Measurements from ENCODE around the gene KLF14.

Gene KLF14

GRCh38 chr7:130741331-130741995 is 7.5 kb upstream of the KLF14 start:
- H3K36me3 ChIP-seq (ENCODE audit: insufficient read depth, low read length) = no peaks in the 10 kb centered on the region
- no peaks in the 10 kb centered on the region for H3K4me1 ChIP-seq (ENCODE audit: control insufficient read depth, insufficient read depth, low read length)
- H3K9me3 ChIP-seq (replicated peaks; ENCODE audit: low read length) = no peaks in the 10 kb centered on the region
- H3K27me3 ChIP-seq (ENCODE audit: control insufficient read depth, insufficient read depth, low read length) = peaks cover 96% of the 10 kb centered on the region
- H3K4me2 ChIP-seq (ENCODE audit: low read length) = no peak overlapping the region
- no peak overlapping the region for H3K4me3 ChIP-seq (ENCODE audit: low read length)
- no peak overlapping the region for H3K9ac ChIP-seq (ENCODE audit: low read depth, low read length)

- no peaks in the 10 kb centered on the region for H3K9me3 ChIP-seq (replicated peaks; ENCODE audit: low read length)
- H3K4me2 ChIP-seq (ENCODE audit: low read length) = no peak overlapping the region
- no peaks in the 10 kb centered on the region for H3K36me3 ChIP-seq (ENCODE audit: insufficient read depth, low read length)
- H3K4me1 ChIP-seq (ENCODE audit: control insufficient read depth, insufficient read depth, low read length) = no peaks in the 10 kb centered on the region
- no peak overlapping the region for H3K9ac ChIP-seq (ENCODE audit: low read depth, low read length)
- no peak overlapping the region for H3K4me3 ChIP-seq (ENCODE audit: low read length)
- peaks cover 97% of the 10 kb centered on the region for H3K27me3 ChIP-seq (ENCODE audit: control insufficient read depth, insufficient read depth, low read length)
Observed at GRCh38 chr7:130740606-130741005, 6.6 kb upstream of the KLF14 start.

GRCh38 chr7:130736298-130736900 is 2.4 kb upstream of the KLF14 start:
- Histone ChIP-seq H3K9ac (ENCODE audit: low read depth, low read length) (no peak overlapping the region), H3K27me3 (ENCODE audit: control insufficient read depth, insufficient read depth, low read length) (peaks cover 92% of the 10 kb centered on the region), H3K4me3 (ENCODE audit: low read length) (no peak overlapping the region), H3K4me2 (ENCODE audit: low read length) (no peak overlapping the region), H3K4me1 (ENCODE audit: control insufficient read depth, insufficient read depth, low read length) (no peaks in the 10 kb centered on the region), H3K36me3 (ENCODE audit: insufficient read depth, low read length) (no peaks in the 10 kb centered on the region), H3K9me3 (replicated peaks; ENCODE audit: low read length) (peaks cover 17% of the 10 kb centered on the region)

GRCh38 chr7:130734815-130735716 is 1.1 kb upstream of the KLF14 start:
- no peaks in the 10 kb centered on the region for H3K4me1 ChIP-seq (ENCODE audit: control insufficient read depth, insufficient read depth, low read length)
- no peaks in the 10 kb centered on the region for H3K36me3 ChIP-seq (ENCODE audit: insufficient read depth, low read length)
- H3K4me2 ChIP-seq (ENCODE audit: low read length) = peak overlapping the region; percentile 88
- peaks cover 91% of the 10 kb centered on the region for H3K27me3 ChIP-seq (ENCODE audit: control insufficient read depth, insufficient read depth, low read length)
- peaks cover 17% of the 10 kb centered on the region for H3K9me3 ChIP-seq (replicated peaks; ENCODE audit: low read length)
- no peak overlapping the region for H3K9ac ChIP-seq (ENCODE audit: low read depth, low read length)
- peak overlapping the region; percentile 69 for H3K4me3 ChIP-seq (ENCODE audit: low read length)

GRCh38 chr7:130732980-130733930 is 752 bp downstream of the KLF14 start:
- Histone ChIP-seq H3K36me3 (ENCODE audit: insufficient read depth, low read length) (no peaks in the 10 kb centered on the region), H3K9ac (ENCODE audit: low read depth, low read length) (no peak overlapping the region), H3K27me3 (ENCODE audit: control insufficient read depth, insufficient read depth, low read length) (peaks cover 94% of the 10 kb centered on the region), H3K4me2 (ENCODE audit: low read length) (peak overlapping the region; percentile 88), H3K4me3 (ENCODE audit: low read length) (peak overlapping the region; percentile 69), H3K9me3 (replicated peaks; ENCODE audit: low read length) (peaks cover 17% of the 10 kb centered on the region), H3K4me1 (ENCODE audit: control insufficient read depth, insufficient read depth, low read length) (no peaks in the 10 kb centered on the region)

DNA sequence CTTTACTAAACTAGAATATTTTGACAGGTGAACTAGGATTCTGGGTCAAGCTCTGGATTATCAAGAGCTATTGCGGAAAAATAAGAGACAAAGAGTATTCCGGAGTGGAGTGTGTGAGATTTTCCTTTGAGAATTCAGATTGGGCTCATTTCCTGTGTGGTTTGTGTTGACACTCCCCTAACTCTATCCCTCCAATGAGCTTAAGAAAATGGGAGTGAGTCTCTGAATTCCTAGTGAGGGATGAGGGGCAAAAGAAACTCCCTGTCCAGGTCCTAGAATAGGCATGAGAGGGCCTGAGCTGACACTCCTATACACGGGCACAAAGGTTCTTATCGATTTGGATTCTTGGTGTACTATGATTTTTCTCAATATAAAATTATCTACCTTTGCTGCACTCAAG is 10.2 kb downstream of the KLF14 start:
- H3K4me2 ChIP-seq (ENCODE audit: low read length) = no peak overlapping the region
- no peak overlapping the region for H3K9ac ChIP-seq (ENCODE audit: low read depth, low read length)
- H3K4me1 ChIP-seq (ENCODE audit: control insufficient read depth, insufficient read depth, low read length) = no peaks in the 10 kb centered on the region
- H3K36me3 ChIP-seq (ENCODE audit: insufficient read depth, low read length) = no peaks in the 10 kb centered on the region
- H3K27me3 ChIP-seq (ENCODE audit: control insufficient read depth, insufficient read depth, low read length) = peaks cover 72% of the 10 kb centered on the region
- H3K9me3 ChIP-seq (replicated peaks; ENCODE audit: low read length) = no peaks in the 10 kb centered on the region
- H3K4me3 ChIP-seq (ENCODE audit: low read length) = no peak overlapping the region

DNA sequence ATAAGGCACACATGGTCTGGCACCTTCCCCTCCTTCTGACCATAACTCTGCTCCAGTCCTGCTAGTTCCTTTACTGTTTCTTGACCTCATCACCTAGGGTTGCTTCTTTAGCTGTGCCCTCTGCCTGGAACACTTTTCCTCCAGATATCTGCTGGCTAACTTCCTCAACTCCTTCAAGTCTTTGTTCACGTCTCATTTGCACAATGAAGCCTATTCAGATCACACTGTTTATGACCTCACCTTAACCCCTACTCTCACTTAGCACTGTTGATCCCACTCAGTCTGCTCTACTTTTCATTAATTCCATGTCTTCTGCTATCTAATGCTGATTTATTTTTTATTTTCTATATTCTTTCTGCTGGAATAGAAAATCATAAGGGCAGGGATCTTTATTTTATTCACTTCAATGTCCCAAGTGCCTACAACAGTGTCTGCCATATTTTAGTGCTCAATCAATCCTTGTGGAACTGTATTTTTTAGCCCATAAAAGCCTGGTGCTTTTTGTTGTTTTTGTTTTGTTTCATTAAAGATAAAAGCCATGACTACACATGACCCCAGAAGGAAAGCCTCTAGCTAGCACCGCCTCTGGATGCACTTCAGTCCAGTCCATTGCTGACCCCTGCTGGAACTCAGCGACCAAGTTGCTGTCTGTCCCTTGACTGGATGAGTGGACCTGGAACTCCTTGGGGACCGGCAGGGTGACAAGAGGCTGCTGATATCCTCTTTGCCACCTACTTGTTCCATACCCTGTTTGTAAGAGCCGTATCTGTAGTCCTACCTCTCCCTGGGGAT is 12.3 kb downstream of the KLF14 start:
- no peaks in the 10 kb centered on the region for H3K9me3 ChIP-seq (replicated peaks; ENCODE audit: low read length)
- H3K4me3 ChIP-seq (ENCODE audit: low read length) = no peak overlapping the region
- no peaks in the 10 kb centered on the region for H3K36me3 ChIP-seq (ENCODE audit: insufficient read depth, low read length)
- H3K27me3 ChIP-seq (ENCODE audit: control insufficient read depth, insufficient read depth, low read length) = peaks cover 67% of the 10 kb centered on the region
- H3K9ac ChIP-seq (ENCODE audit: low read depth, low read length) = no peak overlapping the region
- H3K4me1 ChIP-seq (ENCODE audit: control insufficient read depth, insufficient read depth, low read length) = no peaks in the 10 kb centered on the region
- no peak overlapping the region for H3K4me2 ChIP-seq (ENCODE audit: low read length)

DNA sequence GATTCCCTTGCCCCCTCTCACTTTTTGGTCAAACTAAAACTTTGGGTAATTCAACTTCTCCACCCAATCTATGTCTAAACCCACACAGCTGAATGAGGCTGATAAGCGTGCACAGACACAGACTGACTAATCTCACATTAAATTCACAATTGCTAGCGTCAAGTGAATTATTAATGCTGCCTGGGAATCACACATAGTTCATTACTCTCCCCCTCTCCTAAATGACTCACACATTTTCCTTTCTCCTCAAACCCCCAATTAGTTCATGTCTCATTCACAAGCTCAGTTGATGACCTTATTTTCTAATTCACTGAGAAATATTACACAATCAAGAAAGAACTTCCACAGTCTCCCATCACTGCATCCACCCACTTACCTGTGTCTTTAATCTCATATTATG is 14.5 kb downstream of the KLF14 start:
- Histone ChIP-seq H3K4me2 (ENCODE audit: low read length) (no peak overlapping the region), H3K9ac (ENCODE audit: low read depth, low read length) (no peak overlapping the region), H3K36me3 (ENCODE audit: insufficient read depth, low read length) (no peaks in the 10 kb centered on the region), H3K27me3 (ENCODE audit: control insufficient read depth, insufficient read depth, low read length) (peaks cover 73% of the 10 kb centered on the region), H3K4me1 (ENCODE audit: control insufficient read depth, insufficient read depth, low read length) (no peaks in the 10 kb centered on the region), H3K4me3 (ENCODE audit: low read length) (no peak overlapping the region), H3K9me3 (replicated peaks; ENCODE audit: low read length) (no peaks in the 10 kb centered on the region)

DNA sequence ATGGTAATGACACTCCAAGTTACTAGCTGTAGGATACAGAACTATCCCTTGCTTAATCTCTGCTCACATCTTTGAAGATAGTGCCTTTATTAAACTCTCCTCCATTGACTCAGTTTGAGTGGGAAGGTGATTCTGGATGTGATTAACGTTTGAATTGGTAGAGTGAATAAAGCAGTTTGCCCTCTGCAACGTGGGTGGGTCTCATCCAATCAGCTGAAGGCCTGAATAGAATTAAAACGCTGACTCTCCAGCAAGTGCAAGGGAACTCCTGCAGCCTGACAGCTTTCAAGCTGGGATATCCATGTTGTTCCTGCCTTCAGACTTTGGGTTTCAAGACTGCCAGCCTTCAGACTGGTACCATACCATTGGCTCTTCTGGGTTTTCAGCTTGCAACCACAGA is 21.6 kb downstream of the KLF14 start:
- no peaks in the 10 kb centered on the region for H3K4me1 ChIP-seq (ENCODE audit: control insufficient read depth, insufficient read depth, low read length)
- H3K4me2 ChIP-seq (ENCODE audit: low read length) = no peak overlapping the region
- no peak overlapping the region for H3K9ac ChIP-seq (ENCODE audit: low read depth, low read length)
- H3K36me3 ChIP-seq (ENCODE audit: insufficient read depth, low read length) = no peaks in the 10 kb centered on the region
- H3K27me3 ChIP-seq (ENCODE audit: control insufficient read depth, insufficient read depth, low read length) = peaks cover 57% of the 10 kb centered on the region
- no peaks in the 10 kb centered on the region for H3K9me3 ChIP-seq (replicated peaks; ENCODE audit: low read length)
- H3K4me3 ChIP-seq (ENCODE audit: low read length) = no peak overlapping the region

DNA sequence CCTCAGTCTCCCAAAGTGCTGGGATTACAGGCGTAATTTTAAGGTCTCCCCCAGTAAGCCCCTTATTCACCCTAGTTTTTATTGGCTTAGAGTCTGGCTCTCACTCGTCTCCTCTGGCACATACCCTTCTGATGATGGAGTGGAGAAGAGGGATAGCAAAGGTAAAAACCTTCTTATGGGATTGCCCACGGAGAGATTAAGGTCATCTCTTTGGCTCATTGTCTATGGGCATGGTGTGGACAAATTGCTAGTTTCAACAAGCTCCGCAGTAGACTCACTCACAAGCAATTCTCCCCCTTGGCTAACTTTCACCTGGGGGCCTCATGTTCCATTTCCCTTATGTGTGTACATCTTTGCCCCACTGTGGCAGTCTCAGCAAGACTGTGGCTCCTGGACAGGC is 25.2 kb downstream of the KLF14 start:
- H3K4me1 ChIP-seq (ENCODE audit: control insufficient read depth, insufficient read depth, low read length) = no peaks in the 10 kb centered on the region
- H3K36me3 ChIP-seq (ENCODE audit: insufficient read depth, low read length) = no peaks in the 10 kb centered on the region
- H3K4me2 ChIP-seq (ENCODE audit: low read length) = no peak overlapping the region
- peaks cover 46% of the 10 kb centered on the region for H3K27me3 ChIP-seq (ENCODE audit: control insufficient read depth, insufficient read depth, low read length)
- H3K9me3 ChIP-seq (replicated peaks; ENCODE audit: low read length) = peaks cover 6% of the 10 kb centered on the region
- no peak overlapping the region for H3K9ac ChIP-seq (ENCODE audit: low read depth, low read length)
- no peak overlapping the region for H3K4me3 ChIP-seq (ENCODE audit: low read length)
